Measurements from ENCODE around the gene ZNF133.

Gene ZNF133

DNA sequence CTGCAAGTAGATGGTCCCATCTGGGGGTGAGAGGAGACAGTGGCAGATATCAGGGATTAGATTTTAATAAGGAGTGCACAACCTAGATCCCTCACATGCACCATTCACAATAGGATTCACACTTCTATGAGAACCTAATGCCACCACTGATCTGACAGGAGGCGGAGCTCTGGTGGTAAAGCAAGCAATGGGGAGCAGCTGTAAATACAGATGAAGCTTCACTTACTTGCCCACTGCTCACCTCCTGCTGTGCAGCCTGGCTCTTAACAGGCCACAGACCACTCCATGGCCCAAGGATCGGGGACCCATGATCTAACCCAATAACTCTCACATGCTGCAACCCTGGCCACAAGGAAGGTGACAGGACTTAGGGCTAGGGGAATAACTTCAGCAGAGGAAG is 75.4 kb downstream of the ZNF133 start:
- H3K4me2 ChIP-seq (ENCODE audit: low read length) = no peak overlapping the region
- no peaks in the 10 kb centered on the region for H3K36me3 ChIP-seq (ENCODE audit: control insufficient read depth, low read length)
- no peaks in the 10 kb centered on the region for H3K79me2 ChIP-seq (ENCODE audit: control insufficient read depth, low read length)
- TF ChIP-seq, protein P1, sequence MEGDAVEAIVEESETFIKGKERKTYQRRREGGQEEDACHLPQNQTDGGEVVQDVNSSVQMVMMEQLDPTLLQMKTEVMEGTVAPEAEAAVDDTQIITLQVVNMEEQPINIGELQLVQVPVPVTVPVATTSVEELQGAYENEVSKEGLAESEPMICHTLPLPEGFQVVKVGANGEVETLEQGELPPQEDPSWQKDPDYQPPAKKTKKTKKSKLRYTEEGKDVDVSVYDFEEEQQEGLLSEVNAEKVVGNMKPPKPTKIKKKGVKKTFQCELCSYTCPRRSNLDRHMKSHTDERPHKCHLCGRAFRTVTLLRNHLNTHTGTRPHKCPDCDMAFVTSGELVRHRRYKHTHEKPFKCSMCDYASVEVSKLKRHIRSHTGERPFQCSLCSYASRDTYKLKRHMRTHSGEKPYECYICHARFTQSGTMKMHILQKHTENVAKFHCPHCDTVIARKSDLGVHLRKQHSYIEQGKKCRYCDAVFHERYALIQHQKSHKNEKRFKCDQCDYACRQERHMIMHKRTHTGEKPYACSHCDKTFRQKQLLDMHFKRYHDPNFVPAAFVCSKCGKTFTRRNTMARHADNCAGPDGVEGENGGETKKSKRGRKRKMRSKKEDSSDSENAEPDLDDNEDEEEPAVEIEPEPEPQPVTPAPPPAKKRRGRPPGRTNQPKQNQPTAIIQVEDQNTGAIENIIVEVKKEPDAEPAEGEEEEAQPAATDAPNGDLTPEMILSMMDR (IDR thresholded peaks at IDR 0.05; ENCODE audit: low read depth, low read length, poor library complexity, severe bottlenecking) = no peak
- TF ChIP-seq EZH2phosphoT487 (IDR thresholded peaks at IDR 0.05; ENCODE audit: borderline replicate concordance, low read length) = no peak
- no peak overlapping the region for H3K27ac ChIP-seq (ENCODE audit: low read depth, low read length)
- no peaks in the 10 kb centered on the region for H3K4me1 ChIP-seq (ENCODE audit: control insufficient read depth, low read length)
- H4K20me1 ChIP-seq (ENCODE audit: control insufficient read depth, insufficient read depth, low read depth, low read length) = no peaks in the 10 kb centered on the region
- no peaks in the 10 kb centered on the region for H3K9me3 ChIP-seq (ENCODE audit: control insufficient read depth, insufficient read depth, low read length)
- H3K9me2 ChIP-seq (replicated peaks; ENCODE audit: control insufficient read depth, low read length) = no peaks in the 10 kb centered on the region
- H3K27me3 ChIP-seq (ENCODE audit: control insufficient read depth, low read length) = 0 out of 2 replicates have a peak, but pooled peaks cover 3% of the 10 kb centered on the region
- no peak overlapping the region for H3K4me3 ChIP-seq (ENCODE audit: low read length)
- H3F3A ChIP-seq (ENCODE audit: control insufficient read depth, insufficient read depth) = no peaks in the 10 kb centered on the region

DNA sequence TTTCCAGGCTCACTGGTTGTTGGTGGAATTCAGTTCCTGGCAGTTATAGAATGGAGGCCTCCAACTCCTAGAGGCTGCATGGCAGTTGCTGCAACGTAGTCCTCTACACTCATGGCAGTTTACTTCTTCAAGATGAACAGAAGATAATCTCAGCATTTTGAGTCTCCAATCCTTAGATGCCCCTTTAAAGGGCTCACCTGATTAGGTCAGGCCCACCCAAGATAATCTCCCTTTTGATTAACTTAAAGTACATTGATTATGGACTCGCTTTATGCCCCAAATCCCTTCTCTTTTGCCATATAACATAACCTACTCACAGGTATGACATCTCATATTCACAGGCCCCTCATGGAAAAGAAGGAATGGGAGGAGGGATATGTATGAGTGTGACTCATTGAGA is 76.4 kb downstream of the ZNF133 start:
- Histone ChIP-seq H3K9me2 (replicated peaks; ENCODE audit: control insufficient read depth, low read length) (no peaks in the 10 kb centered on the region), H4K20me1 (ENCODE audit: control insufficient read depth, insufficient read depth, low read depth, low read length) (no peaks in the 10 kb centered on the region), H3K4me2 (ENCODE audit: low read length) (no peak overlapping the region), H3F3A (ENCODE audit: control insufficient read depth, insufficient read depth) (no peaks in the 10 kb centered on the region), H3K4me1 (ENCODE audit: control insufficient read depth, low read length) (no peaks in the 10 kb centered on the region), H3K79me2 (ENCODE audit: control insufficient read depth, low read length) (no peaks in the 10 kb centered on the region), H3K36me3 (ENCODE audit: control insufficient read depth, low read length) (no peaks in the 10 kb centered on the region), H3K27ac (ENCODE audit: low read depth, low read length) (no peak overlapping the region), H3K4me3 (ENCODE audit: low read length) (no peak overlapping the region), H3K9me3 (ENCODE audit: control insufficient read depth, insufficient read depth, low read length) (no peaks in the 10 kb centered on the region), H3K27me3 (ENCODE audit: control insufficient read depth, low read length) (0 out of 2 replicates have a peak, but pooled peaks cover 3% of the 10 kb centered on the region)
- no peak for TF ChIP-seq EZH2phosphoT487 (IDR thresholded peaks at IDR 0.05; ENCODE audit: borderline replicate concordance, low read length)
- TF ChIP-seq, protein P1 (IDR thresholded peaks at IDR 0.05; ENCODE audit: low read depth, low read length, poor library complexity, severe bottlenecking) = no peak
